NT2/D1 (cell line): ENCODE results near the gene FBLL1.

Experiments used
- SUZ12 ChIP-seq: IDR thresholded peaks from 2 replicates; pipeline ENCODE4 v1.6.1; 2011; ENCODE audit not compliant: insufficient read length, insufficient read depth; ENCODE audit errors: extremely low read depth
- ZNF274 ChIP-seq: IDR thresholded peaks from 2 replicates; pipeline ENCODE4 v1.6.1; 2011; ENCODE audit warnings: mild to moderate bottlenecking, low read depth, low read length

DNA sequence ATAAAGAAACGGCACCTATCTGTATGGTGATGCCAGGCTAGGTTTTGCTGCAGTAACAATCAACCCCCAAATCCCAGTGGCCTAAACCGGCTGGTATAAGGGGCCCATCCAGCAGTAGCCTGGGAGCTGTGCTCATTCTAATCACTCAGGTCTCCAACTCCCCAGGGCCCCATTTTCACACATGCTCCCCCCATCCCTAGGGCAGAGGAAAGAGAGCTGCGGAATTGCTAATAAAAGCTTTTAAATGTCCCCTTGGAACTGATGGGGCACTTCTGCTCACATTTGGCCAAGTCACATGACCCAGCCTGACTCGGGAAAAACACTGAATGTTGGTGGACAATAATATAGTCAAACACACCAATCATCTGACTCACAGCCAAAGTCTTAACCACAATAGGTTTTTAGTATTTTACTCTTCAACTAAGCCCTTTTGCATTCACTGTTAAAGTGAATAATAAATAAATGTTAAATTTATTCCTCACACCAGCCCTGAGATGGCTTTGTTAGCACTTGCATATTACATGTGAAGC, 1.6 kb downstream of the FBLL1 start:
- TF ChIP-seq ZNF274 (no peak), SUZ12 (no peak)
